Smooth muscle cell (in vitro differentiated cells): ENCODE measurements around the gene HOXA9. TPM values are rescaled to one million over a fixed set of nuclear protein-coding genes. Genes with fewer than 3 reads are reported as not detected.

Experiments used
- DNase-seq: peaks from one replicate; lab custom pipeline; 2025; ENCODE audit not compliant: unreplicated experiment; lab: John Stamatoyannopoulos, UW
- H2AFZ ChIP-seq: fragments of 200-600 bp; sonication (generic); 2 replicates; pipeline ENCODE4 v1.6.0; 2016; ENCODE audit warnings: antibody characterized with exemption, low read depth, mild to moderate bottlenecking
- H3F3A ChIP-seq: fragments of 200-600 bp; sonication (generic); 2 replicates; pipeline ENCODE4 v1.6.0; 2017; ENCODE audit warnings: antibody characterized with exemption, low read depth
- H3K27ac ChIP-seq: fragments of 200-600 bp; sonication (generic); 2 replicates; pipeline ENCODE4 v1.5.1; 2016; ENCODE audit warnings: low read depth, mild to moderate bottlenecking
- H3K27me3 ChIP-seq: fragments of 200-600 bp; sonication (generic); 2 replicates; pipeline ENCODE4 v1.6.1; 2016; ENCODE audit warnings: low read depth, mild to moderate bottlenecking
- H3K36me3 ChIP-seq: fragments of 200-600 bp; sonication (generic); 2 replicates; pipeline ENCODE4 v1.5.1; 2016; ENCODE audit warnings: low read depth
- H3K4me1 ChIP-seq: fragments of 200-600 bp; sonication (generic); 2 replicates; pipeline ENCODE4 v1.5.1; 2016; ENCODE audit warnings: low read depth
- H3K4me2 ChIP-seq: fragments of 200-600 bp; sonication (generic); 2 replicates; pipeline ENCODE4 v1.6.0; 2016; ENCODE audit warnings: mild to moderate bottlenecking
- H3K4me3 ChIP-seq: fragments of 200-600 bp; sonication (generic); 2 replicates; pipeline ENCODE4 v1.5.1; 2016; ENCODE audit warnings: mild to moderate bottlenecking
- H3K79me2 ChIP-seq: fragments of 200-600 bp; sonication (generic); 2 replicates; pipeline ENCODE4 v1.6.0; 2016; ENCODE audit warnings: low read depth, mild to moderate bottlenecking
- H3K9ac ChIP-seq: fragments of 200-600 bp; sonication (generic); 2 replicates; pipeline ENCODE4 v1.6.0; 2016; ENCODE audit warnings: low read depth
- H3K9me3 ChIP-seq: fragments of 200-600 bp; sonication (generic); replicated peaks from 2 replicates; pipeline ENCODE4 v1.5.1; 2016; ENCODE audit warnings: low read depth
- H4K20me1 ChIP-seq: fragments of 200-600 bp; sonication (generic); 2 replicates; pipeline ENCODE4 v1.6.0; 2016; ENCODE audit warnings: low read depth
- WGBS: methylation state at CpG from one replicate; pipeline ENCODE4 v1.1.7; 2016; ENCODE audit warnings: low lambda C conversion rate; 5-methylcytosine and 5-hydroxymethylcytosine counted together
- polyA plus RNA-seq: library from polyadenylated mRNA; unstranded; fragments of >200 nt; fragmentation: Nextera tagmentation; extraction: Ambion mirVana; gene quantifications from 2 replicates; pipeline ENCODE4 v1.2.1, GENCODE V29; 2016
- total RNA-seq: library from RNA; depleted of rRNA; stranded (reverse); fragments of >200 nt; gene quantifications from 2 replicates; pipeline ENCODE4 v1.2.3, GENCODE V29; 2014
- TF ChIP-seq, protein P1 (sequence below): fragments of 200-600 bp; sonication (generic); IDR thresholded peaks from 2 replicates; pipeline ENCODE4 v1.5.1; 2017; ENCODE audit warnings: borderline replicate concordance, mild to moderate bottlenecking, antibody characterized with exemption; ENCODE audit not compliant: insufficient read depth, poor library complexity, severe bottlenecking

The HOXA9 gene
- total and polyA plus RNA-seq, 2 experiments from 2014 or later, result 12.6 to 35.8 TPM

DNA sequence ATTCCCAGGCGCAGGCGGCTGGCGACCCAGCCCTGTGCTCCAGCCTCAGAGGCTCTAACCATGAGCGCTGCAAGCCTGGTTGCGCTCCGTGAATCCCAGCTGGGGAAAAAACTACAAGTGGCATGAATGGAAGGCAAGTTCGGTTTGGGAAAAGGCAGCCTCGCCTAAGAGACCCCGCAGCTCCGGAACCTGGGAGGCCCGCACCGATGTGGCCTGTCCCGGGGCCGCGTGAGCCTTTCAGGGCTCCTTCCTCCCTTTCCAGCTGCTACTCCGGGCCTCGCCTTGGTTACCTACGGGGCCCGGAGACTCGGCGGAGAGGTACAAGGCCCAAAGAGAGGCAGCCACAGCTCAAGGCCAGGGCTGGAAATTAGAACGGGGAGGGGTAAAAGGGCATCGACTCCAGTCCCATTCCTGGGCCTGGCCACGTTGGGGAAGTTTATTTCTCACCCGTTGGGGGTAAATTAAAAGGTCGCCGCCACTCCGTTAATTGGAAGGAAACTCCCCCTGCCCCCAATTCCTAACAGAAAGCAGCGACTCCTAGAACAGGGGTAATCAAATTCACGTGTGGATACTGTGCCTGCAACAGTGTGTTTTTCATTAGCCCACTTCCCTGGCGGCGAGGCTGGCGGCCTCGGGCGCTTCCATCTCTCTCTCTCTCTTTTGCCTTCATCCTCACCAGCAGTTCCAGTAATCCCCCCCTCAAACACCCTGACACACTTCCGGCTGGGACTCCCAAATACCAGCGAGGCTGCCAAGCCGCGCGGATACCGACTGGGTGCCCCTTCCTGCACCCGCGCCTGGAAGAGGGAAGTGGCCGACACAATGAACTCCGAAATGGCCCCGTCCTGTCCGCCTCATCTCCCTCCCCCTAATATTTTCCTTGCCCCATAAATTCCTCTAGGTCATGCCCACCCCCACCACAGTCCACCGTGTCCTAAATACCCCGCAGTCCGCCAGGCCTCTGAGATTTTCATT lies 1.5 kb upstream of the HOXA9 start:
- Histone ChIP-seq H3K79me2 (peaks cover 100% of the 10 kb centered on the region), H3K4me2 (peak overlapping the region; percentile 89), H3K9ac (peak overlapping the region; percentile 88), H3K4me3 (peak overlapping the region; percentile 67), H3K27ac (peak overlapping the region; percentile 95), H4K20me1 (peaks cover 18% of the 10 kb centered on the region), H3K36me3 (no peaks in the 10 kb centered on the region), H3K27me3 (peaks cover 53% of the 10 kb centered on the region), H3K9me3 (no peaks in the 10 kb centered on the region), H2AFZ (no peak overlapping the region), H3F3A (peaks cover 7% of the 10 kb centered on the region), H3K4me1 (no peaks in the 10 kb centered on the region)
- TF ChIP-seq, protein P1, sequence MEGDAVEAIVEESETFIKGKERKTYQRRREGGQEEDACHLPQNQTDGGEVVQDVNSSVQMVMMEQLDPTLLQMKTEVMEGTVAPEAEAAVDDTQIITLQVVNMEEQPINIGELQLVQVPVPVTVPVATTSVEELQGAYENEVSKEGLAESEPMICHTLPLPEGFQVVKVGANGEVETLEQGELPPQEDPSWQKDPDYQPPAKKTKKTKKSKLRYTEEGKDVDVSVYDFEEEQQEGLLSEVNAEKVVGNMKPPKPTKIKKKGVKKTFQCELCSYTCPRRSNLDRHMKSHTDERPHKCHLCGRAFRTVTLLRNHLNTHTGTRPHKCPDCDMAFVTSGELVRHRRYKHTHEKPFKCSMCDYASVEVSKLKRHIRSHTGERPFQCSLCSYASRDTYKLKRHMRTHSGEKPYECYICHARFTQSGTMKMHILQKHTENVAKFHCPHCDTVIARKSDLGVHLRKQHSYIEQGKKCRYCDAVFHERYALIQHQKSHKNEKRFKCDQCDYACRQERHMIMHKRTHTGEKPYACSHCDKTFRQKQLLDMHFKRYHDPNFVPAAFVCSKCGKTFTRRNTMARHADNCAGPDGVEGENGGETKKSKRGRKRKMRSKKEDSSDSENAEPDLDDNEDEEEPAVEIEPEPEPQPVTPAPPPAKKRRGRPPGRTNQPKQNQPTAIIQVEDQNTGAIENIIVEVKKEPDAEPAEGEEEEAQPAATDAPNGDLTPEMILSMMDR, result no peak
- 8% methylated on average over 50 of the region's 50 CpGs for WGBS
- no peak for DNase-seq

DNA sequence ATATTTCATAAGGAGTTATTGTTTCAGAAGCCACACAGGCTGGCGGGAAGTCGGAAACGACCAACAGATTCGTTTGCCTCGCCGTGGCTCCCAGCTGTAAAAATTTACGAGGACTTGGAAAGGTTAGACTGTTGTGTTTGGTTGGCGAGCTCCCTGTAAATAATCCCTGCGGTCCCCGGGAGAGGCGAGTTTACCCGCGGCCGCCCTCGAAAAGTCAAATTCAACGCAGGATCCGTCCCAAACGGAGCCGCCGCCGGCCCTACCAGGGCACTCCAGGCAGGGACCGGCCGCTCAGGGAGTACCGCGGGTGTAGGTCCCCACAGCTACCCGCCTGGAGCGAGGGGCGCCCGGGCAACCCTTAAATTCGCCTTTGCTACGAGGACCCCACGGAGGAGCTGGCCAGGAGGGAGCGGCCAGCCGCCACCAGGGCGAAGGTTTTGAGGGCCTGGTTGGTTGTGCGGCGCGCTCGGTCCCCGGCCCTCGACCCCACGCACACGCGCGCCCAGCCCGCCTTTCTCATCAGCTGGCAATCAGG lies 726 bp upstream of the HOXA9 start:
- Histone ChIP-seq H3K79me2 (peaks cover 93% of the 10 kb centered on the region), H3K27ac (peak overlapping the region; percentile 95), H3K9me3 (no peaks in the 10 kb centered on the region), H3K9ac (peak overlapping the region; percentile 88), H3K36me3 (no peaks in the 10 kb centered on the region), H3K4me1 (no peaks in the 10 kb centered on the region), H3K27me3 (peaks cover 45% of the 10 kb centered on the region), H3K4me3 (peak overlapping the region; percentile 67), H4K20me1 (peaks cover 11% of the 10 kb centered on the region), H3K4me2 (peak overlapping the region; percentile 89), H2AFZ (peak overlapping the region; percentile 76), H3F3A (peaks cover 7% of the 10 kb centered on the region)
- no peak for DNase-seq
- TF ChIP-seq, protein P1, result no peak
- 10% methylated on average over 46 of the region's 46 CpGs for WGBS

DNA sequence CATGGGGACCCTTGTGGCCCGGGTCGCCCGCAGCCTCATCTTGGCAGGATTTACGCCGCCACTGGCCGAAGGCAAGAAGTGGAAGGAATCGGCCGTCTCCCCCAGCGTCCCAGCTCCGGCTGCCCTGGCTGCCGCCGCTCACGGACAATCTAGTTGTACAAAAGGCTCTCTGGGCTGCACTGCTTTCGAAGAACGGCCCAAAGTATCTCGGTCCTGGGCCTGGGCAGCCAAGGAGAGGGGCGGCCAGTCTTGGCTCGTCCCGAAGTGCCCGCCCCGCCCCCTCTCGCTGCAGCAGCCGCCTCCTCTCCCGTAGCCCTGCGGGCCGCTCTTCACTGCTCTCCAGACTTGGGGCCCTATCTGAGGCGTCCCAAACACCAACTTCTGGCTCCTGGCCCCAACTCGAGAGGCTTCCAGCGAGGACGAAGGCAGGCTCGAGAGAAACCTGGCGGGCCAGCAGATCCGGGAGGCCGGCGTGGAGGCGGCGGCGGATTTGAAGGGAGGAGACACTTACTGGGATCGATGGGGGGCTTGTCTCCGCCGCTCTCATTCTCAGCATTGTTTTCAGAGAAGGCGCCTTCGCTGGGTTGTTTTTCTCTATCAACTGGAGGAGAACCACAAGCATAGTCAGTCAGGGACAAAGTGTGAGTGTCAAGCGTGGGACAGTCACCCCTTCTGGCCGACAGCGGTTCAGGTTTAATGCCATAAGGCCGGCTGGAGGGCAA lies 809 bp downstream of the HOXA9 start:
- WGBS, result 11% methylated on average over 46 of the region's 47 CpGs
- Histone ChIP-seq H3F3A (peaks cover 7% of the 10 kb centered on the region), H3K27me3 (peaks cover 45% of the 10 kb centered on the region)

More for the DNA sequence above, 809 bp downstream of the HOXA9 start:
- Histone ChIP-seq H3K36me3 (no peaks in the 10 kb centered on the region), H3K79me2 (peaks cover 78% of the 10 kb centered on the region), H4K20me1 (peaks cover 6% of the 10 kb centered on the region), H3K9me3 (no peaks in the 10 kb centered on the region), H3K4me2 (peak overlapping the region; percentile 89), H3K9ac (peak overlapping the region; percentile 56), H3K27ac (peak overlapping the region; percentile 95), H3K4me1 (peaks cover 3% of the 10 kb centered on the region), H2AFZ (no peak overlapping the region), H3K4me3 (peak overlapping the region; percentile 67)
- TF ChIP-seq, protein P1, result no peak
- no peak for DNase-seq
